LNCaP clone FGC (cell line): ENCODE data around the gene LRGUK.
"Not testable (repeated sequence)": the region's sequence is repeated elsewhere in the genome, so short reads cannot be mapped to it uniquely, and the experiment has no call there.

Experiments used
- DNase-seq: peaks from one replicate; pipeline ENCODE4 v3.0.0-alpha.2; 2011; ENCODE audit warnings: low read depth
- H3K4me3 ChIP-seq: 2 replicates; pipeline ENCODE4 v1.5.1; 2011; ENCODE audit warnings: mild to moderate bottlenecking, low read depth, low read length, control low read depth
- TF ChIP-seq, protein P1 (sequence below): IDR thresholded peaks from 2 replicates; pipeline ENCODE4 v1.5.1; 2012; ENCODE audit warnings: mild to moderate bottlenecking; ENCODE audit not compliant: control insufficient read depth, insufficient read depth; ENCODE audit errors: extremely low read depth

Gene LRGUK

DNA sequence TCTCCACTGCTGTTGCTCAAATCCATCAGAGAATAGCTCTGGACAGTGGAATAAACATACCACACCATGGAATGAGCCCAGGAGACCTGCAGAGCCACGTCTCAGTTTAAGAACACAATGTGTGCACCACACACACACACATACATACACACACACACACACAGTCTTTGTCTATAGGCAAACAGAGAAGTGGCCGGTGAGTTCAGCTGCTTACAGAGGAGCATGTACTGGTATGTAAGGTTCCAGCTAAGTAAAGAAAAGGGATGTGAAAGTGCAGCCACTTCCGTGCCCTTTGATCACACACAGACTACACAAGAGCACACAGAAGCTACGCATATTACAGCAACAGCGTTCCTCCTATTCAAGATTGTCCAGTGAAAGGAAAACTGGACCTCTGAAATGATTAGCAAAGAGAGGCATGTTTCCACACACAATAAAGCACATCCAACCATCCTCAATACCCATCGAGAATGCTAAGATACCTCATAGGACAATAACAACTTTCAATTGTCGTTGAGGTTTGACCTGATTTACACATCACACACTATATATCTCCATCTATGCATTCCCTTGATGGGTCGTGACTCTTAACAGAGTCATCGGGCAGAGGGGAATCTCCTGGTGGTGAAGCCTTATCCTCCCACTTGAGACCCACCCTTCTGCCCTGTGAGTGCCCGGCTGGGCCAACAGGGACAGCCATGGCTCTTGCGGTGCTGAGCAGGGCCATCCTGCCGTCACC is 166.0 kb downstream of the LRGUK start:
- DNase-seq, result no peak
- H3K4me3 ChIP-seq, result no peak overlapping the region
- TF ChIP-seq, protein P1, sequence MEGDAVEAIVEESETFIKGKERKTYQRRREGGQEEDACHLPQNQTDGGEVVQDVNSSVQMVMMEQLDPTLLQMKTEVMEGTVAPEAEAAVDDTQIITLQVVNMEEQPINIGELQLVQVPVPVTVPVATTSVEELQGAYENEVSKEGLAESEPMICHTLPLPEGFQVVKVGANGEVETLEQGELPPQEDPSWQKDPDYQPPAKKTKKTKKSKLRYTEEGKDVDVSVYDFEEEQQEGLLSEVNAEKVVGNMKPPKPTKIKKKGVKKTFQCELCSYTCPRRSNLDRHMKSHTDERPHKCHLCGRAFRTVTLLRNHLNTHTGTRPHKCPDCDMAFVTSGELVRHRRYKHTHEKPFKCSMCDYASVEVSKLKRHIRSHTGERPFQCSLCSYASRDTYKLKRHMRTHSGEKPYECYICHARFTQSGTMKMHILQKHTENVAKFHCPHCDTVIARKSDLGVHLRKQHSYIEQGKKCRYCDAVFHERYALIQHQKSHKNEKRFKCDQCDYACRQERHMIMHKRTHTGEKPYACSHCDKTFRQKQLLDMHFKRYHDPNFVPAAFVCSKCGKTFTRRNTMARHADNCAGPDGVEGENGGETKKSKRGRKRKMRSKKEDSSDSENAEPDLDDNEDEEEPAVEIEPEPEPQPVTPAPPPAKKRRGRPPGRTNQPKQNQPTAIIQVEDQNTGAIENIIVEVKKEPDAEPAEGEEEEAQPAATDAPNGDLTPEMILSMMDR, result no peak

DNA sequence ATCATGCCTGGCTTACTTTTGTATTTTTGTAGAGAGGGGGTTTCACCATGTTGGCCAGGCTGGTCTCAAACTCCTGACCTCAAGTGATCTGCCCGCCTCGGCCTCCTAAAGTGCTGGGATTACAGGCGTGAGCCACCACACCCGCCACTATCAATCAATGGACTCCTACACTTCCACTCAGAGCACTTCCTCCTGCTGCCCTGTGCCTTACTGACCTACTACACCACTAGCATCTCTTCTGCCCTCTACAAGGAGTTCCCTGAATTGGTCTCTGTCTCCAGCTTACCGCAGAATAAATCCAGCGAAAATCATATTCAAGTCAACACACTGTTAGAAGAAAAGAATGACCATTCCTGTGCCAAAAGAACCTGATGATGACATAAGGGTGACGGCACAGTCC is 168.8 kb downstream of the LRGUK start:
- DNase-seq, result not testable (repeated sequence)

DNA sequence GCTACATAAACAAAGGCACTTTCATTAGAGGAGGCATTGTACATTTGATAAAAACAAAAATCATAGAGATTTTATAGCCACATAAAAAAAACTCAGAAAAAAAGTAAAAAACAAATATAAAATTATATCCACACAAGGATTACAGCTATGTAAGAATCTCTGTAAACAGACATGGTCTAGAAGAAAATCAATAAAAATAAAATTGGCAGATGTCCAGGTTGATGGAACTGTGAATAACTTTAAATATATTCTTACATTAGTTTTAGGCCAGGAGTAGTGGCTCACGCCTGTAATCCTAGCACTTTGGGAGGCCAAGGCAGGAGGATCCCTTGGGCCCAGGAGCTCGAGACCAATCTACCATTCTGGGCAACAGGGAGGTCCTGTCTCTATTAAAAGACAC is 170.3 kb downstream of the LRGUK start:
- DNase-seq, result peak; percentile 81
- H3K4me3 ChIP-seq, result no peak overlapping the region
- TF ChIP-seq, protein P1, result no peak

More for the DNA sequence above, 168.8 kb downstream of the LRGUK start:
- H3K4me3 ChIP-seq, result not testable (repeated sequence)

DNA sequence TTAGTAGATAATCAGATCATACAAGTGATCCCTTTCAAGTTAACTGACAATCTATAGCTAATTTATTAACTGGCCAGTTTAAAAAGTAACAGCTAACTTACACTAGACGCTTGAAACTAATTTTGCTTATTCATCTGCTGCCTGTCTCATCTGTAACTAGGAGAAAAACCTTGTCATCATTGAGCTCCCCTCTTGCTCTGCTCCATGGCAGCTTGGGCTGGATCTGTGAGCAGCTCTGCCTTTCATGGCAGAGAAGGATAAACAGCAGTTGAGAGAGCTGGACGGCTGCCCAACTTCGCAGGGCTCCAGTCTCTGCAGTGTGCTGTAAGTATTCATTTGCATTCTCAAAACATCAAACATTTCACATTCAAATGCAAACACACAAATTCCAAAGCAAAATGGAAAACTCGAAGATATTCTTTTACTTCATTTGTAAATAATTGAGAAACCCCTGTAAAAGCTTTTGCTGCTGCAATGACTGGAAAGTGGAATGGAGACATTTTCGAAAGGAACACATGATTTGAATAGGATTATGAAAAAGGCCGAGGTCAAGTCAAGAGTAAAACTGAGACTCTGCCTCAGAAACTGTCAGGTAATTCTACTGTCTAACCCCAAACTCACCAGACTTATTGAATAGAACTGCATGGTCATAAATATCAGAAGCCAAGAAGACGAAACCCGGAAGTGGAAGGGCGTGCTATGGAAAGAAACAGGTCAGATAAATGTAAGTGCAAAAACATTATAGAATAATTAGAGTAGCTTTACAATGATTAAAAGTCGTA is 172.0 kb downstream of the LRGUK start:
- no peak for DNase-seq
- TF ChIP-seq, protein P1, result no peak
- H3K4me3 ChIP-seq, result no peak overlapping the region

DNA sequence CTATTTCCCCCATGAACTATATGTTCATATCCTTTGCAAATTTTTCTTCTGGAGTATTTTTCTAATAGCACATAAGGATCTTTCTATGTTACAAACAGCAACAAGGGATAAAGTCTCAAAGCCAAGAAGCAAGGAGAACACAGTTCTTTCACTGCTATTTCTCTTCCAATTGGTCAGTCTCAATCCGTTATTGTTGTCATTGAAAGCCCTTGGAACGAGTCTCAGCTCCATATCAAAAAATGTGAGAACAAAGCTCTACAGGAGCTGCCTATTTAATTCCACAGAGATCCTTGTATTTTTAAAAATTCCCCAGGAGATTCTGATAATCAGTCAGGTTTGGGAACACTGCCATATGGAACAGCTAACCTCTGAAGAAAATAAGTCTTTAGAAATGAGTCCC is 173.8 kb downstream of the LRGUK start:
- H3K4me3 ChIP-seq, result no peak overlapping the region
- TF ChIP-seq, protein P1, result no peak
- DNase-seq, result no peak

DNA sequence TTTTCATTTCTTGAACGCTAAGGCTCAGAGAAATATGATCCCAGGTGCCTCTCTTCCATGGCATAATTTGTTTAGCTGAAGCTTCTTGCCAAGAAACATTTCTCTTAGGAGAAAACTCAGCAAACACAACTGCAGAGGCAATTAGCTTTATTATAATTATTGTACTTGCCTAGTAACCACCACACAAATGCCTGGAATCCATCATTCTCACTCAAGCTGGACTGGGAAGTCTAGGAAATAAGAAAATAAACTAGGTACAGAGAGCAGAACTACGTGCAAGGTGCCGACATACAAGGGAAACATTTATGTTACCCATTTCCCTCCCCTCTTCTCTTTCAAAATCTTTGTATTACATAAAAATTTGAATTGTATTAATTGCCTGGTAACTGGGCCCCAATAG is 174.5 kb downstream of the LRGUK start:
- no peak overlapping the region for H3K4me3 ChIP-seq
- TF ChIP-seq, protein P1, result no peak
- no peak for DNase-seq

DNA sequence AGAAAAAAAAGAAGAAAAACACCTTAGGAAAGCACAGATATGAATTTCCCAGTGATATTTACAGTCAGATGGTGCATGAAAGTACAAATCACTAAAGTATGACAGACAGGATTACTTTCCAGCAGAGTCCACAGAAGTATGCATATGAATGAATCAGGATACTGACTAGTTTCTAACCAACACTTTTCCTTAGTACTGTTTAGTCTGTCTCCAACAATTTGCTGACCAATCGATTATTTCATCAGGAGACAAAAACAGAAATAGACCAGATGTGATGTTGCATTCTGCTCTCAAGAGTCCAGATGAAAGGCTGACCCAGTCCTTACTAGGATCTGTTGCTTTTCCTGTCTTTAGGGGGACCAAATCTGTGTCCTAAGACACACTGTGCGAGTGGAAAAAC is 175.0 kb downstream of the LRGUK start:
- no peak overlapping the region for H3K4me3 ChIP-seq
- no peak for DNase-seq
- TF ChIP-seq, protein P1, result no peak
